NCI-H510A treated with DMSO at 0.1 percent for 48 hours (cell line): ENCODE measurements around the gene MAPRE3.

Experiments used
- DNase-seq: peaks from one replicate; lab custom pipeline; 2025; lab: John Stamatoyannopoulos, UW

Gene MAPRE3

DNA sequence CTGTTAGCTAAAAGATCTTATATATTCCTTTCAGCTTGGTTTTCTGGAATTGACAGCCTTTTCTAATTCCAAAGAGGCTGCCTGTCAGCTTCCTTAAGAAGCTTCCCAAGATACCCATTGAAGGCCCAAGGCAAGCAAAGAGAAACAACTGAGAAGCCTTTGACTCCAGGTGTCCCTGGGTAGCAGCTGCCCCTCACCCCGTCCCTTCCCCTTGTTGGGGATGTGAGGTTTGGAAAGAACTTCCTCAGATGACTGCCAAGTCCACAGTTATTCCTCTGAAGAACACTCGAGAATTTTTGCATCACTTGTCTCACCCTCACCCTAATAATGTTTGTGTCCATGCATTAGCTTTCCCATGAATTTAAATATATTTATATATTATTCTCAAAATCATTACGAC, 13.3 kb downstream of the MAPRE3 start:
- DNase-seq: no peak

DNA sequence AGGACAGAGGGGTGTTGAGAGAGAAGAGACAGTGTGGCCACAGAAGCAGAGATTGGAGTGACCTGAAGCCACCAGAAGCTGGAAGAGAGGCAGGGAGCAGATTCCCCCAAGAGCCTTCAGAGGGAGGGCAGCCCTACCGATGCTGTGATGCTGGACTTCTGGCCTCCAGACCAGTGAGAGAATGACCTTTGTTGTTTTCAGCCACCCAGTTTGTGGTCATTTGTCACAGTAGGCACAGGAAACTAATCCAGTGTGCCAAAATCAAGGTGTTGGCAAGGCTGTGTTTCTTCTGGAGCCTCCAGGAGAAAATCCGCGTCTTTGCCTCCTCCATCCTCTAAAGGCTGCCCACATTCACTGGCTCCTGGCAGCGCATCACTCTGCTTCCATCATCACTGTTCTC, 15.4 kb downstream of the MAPRE3 start:
- DNase-seq: no peak

- DNase-seq: no peak
Measured at GRCh38 chr2:26986576-26986975, 16.1 kb downstream of the MAPRE3 start.

DNA sequence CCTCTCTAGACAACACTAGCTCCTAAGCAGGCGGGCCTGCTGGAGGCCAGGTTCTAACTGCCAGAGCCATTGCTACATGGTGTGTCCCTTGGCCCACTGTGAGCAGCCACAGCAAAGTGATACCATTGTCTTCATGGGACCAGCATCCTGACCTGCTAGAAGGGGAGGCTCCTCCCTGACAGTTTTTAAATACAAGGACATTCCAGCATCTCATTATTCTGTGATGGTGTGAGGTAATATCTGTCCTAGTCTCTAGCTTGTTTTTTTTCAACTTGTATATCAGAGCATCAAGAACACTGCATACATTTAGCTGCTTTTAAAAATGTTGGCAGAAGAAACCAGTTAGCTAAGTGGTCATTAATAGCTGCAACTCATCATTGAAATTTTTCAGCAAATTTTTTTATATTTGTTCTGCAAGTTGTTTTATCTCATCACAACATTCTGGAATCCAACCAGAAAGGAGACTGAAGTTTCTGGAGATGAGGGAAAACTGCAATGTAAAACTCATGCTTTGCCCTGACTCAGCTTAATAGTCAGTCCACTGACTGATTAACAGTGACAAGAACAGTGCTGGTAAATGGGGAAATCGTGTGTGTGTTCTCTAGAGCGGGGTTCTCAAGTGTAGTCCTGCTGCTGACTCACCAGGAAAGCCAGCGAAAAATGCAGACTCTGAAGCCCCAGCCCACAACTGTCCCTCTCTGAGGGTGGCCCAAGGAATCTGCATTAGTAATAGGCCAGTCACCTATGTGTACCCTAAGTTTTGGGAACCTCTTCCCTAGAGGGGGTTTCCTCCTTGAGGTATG, 17.8 kb downstream of the MAPRE3 start:
- no peak for DNase-seq

DNA sequence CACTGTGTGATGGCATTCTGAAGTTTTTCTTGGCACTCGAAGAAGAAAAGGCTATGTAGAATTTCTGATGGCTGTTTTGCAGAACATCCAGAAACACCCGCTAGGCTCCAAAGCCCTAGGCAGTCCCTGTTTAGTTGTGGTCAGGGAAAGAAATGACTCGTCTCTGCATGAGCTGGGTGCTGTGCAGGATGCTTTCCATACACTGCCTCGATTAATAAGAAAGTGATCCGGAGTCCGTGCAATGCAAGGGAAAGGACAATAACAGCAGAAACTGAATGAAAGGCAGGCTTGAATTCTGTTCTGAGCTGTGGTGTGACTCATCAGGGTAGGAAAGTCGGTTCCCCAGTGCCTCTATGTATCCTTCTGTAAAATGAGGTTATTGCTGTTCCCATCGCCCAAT, 18.7 kb downstream of the MAPRE3 start:
- DNase-seq: no peak

DNA sequence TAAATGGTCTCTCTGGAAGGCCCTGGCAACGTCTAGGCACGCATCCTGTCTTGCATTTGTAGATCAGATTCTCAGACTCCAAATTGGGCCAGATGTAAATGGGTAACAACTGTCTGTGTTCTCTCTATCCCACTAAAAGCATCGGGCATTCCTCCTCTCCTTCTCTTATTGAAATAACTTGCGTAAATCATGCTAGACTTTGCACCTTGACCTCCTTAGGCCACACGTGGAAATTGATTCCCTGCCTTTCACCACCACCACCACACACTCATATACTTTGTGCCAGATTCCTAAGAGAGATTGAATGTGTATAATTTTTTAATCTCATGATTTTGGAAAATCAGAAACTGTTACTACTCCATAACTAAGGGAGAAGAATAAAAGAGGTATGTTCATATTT, 21.3 kb downstream of the MAPRE3 start:
- DNase-seq: no peak

GRCh38 chr2:26993768-26994167, 23.3 kb downstream of the MAPRE3 start:
- DNase-seq: no peak

GRCh38 chr2:26994983-26995382, 24.5 kb downstream of the MAPRE3 start:
- DNase-seq: no peak

DNA sequence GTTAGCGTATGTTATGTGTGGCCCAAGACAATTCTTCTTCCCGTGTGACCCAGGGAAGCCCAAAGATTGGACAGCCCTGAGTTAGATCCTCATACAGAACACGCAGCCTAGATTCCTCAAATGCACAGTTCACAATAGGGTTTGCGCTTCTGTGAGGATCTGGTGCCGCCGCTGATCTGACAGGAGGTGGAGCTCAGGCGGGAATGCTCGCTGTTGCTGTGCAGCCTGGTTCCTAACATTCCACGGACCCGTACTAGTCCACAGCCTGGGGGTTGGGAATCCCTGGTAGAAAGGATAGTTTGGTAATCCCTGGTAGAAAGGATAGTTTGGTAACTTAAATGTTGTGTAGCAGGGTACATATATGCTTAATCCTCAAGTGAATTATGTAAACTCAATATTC, 27.0 kb downstream of the MAPRE3 start:
- no peak for DNase-seq

- no peak for DNase-seq
Measured at GRCh38 chr2:26998323-26998722, 27.9 kb downstream of the MAPRE3 start.

GRCh38 chr2:27000228-27000627, 29.8 kb downstream of the MAPRE3 start:
- DNase-seq: no peak

DNA sequence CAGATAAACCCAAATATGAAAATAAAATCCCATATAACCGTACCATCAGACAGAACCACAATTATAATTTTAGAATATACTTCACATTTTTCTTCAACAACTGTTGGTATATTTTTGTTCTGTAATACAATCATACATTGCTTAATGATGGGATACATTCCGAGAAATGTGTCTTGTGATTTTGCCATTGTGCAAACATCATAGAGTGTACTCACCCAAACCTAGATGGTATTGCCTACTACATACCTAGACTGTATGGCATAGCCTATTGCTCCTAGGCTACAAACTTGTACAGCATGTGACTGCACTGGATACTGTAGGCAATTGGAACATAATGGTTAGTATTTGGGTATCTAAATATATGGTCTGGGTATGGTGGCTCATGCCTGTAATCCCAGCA, 30.6 kb downstream of the MAPRE3 start:
- DNase-seq: no peak

DNA sequence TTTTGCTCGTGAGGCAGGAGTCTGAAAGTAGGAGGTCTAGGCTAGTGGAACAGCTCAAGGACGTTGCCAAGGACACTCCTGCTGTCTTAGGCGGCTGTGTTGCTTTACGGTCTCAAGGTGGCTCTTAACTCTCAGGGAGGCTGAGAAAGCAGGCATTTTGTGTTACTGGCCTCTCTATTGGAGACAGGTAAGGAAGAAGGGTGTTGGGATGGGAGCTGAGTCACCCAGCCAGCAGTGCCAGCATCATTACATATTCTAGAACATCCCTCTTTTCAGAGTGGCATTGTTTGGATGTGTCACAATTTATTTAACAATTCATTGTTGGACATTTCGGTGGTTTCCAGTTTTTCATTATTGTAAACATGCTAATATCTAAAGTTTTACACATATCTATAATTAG, 31.5 kb downstream of the MAPRE3 start:
- DNase-seq: no peak

- no peak for DNase-seq
Measured at GRCh38 chr2:27003007-27003406, 32.6 kb downstream of the MAPRE3 start.

GRCh38 chr2:27003857-27004256, 33.4 kb downstream of the MAPRE3 start:
- no peak for DNase-seq

- no peak for DNase-seq
Measured at GRCh38 chr2:27006602-27007415, 36.4 kb downstream of the MAPRE3 start.

DNA sequence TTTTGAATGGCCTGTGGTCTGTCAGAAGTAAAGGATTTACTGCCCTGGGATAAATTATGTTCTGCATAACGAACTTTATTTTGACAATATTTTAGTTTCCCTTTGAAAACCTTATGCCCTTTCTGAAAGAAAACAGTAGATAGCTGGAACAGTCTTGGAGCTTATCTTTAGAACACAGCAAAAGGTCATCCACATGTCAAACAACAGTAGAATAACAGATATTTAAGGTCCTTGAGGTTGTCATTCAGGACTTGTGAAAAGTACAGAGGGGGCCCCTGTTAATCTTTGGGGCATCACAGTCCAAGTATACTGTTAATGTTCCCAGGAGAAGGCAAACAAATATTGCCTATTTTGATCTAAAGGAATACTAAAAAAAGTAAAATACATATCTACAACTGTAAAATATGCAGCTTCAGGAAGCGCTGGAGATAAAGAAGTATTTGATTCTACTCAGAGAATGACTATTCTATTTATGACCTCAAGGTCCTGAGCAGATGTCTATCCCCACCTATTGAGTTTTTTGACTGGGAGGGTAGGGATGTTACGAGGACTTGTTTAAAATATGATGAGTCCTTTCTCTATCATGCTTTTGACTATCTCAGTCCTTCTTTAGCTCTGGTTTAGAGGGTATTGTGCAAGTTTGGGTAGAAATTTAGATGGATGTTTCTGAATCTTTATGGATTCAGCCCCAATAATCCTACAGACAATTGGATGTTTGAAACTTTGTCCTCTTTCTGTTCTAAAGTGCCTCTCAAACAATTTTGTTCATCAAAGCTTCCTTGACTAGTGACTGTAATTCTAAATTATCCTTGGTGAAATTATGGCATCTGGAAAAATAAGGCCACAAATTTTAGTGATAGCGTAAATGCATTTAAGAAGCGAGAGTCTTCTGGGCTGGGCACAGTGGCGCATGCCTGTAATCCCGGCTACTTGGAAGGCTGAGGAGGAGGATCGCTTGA, 37.3 kb downstream of the MAPRE3 start:
- DNase-seq: no peak

- DNase-seq: no peak
Measured at GRCh38 chr2:27008678-27009077, 38.2 kb downstream of the MAPRE3 start.

DNA sequence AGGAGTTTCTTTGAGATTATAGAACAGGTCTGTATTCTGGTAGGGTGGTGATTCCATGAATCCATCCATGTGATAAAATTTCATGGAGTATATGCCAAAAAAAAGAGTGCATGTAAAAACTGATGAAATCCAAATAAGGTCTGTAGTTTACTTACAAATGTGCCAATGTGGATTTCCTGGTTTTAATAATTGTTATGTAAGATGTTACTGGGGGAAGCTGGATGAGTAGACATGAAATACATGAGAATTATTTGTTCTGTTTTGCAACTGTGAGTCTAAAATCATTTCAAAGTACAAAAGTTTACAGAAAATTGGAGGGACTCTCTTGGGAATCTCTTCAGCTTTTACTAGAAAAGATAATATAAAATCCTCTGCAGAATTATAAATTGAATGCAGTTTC, 38.6 kb downstream of the MAPRE3 start:
- no peak for DNase-seq

GRCh38 chr2:27009716-27010115, 39.3 kb downstream of the MAPRE3 start:
- DNase-seq: no peak

GRCh38 chr2:27010139-27010538, 39.7 kb downstream of the MAPRE3 start:
- no peak for DNase-seq

GRCh38 chr2:27013738-27014137, 43.3 kb downstream of the MAPRE3 start:
- DNase-seq: no peak
